K562 (cell line): ENCODE data around the gene NTRK2. TPM values are rescaled to one million over a fixed set of nuclear protein-coding genes. Genes with fewer than 3 reads are reported as not detected.

Experiments used
- GATA2 ChIP-seq: sonication (generic); formaldehyde crosslinking; IDR thresholded peaks from 2 replicates; pipeline ENCODE4 v1.4.0; 2020; ENCODE audit warnings: mild to moderate bottlenecking, missing genetic modification reagents
- HNRNPK ChIP-seq: fragments of 200-400 bp; formaldehyde crosslinking; IDR thresholded peaks from one replicate; pipeline ENCODE4 v1.6.1; 2018; ENCODE audit warnings: mild to moderate bottlenecking, low read depth, low read length; ENCODE audit not compliant: poor library complexity, severe bottlenecking
- NR4A1 ChIP-seq, 2 experiments: fragments of 250-450 bp in 1 of 2; fragments of 450-650 bp in 1 of 2; sonication (Bioruptor Pico) in 1 of 2; IDR thresholded peaks; 2 replicates each; pipeline versions ENCODE4 v1.4.0 to v1.6.1; 2016 to 2020; ENCODE audit warnings: mild to moderate bottlenecking in 2 of 2, missing compliant biosample characterization in 1 of 2, missing genetic modification characterization in 1 of 2, moderate library complexity in 1 of 2
- ZBTB7A ChIP-seq: IDR thresholded peaks from 2 replicates; pipeline ENCODE4 v1.6.1; 2011; ENCODE audit warnings: low read depth, mild to moderate bottlenecking, low read length, moderate library complexity, borderline replicate concordance; ENCODE audit not compliant: control insufficient read depth
- ZNF507 ChIP-seq: conservative IDR thresholded peaks from 2 replicates; pipeline ENCODE4 v1.6.1; 2017; ENCODE audit warnings: missing genetic modification characterization, missing compliant biosample characterization
- polyA plus RNA-seq, 8 experiments: library from polyadenylated mRNA; depleted of rRNA in 4 of 8; stranded (reverse) in 5 of 8; unstranded in 3 of 8; fragments of >200 nt; fragmentation: Nextera tagmentation in 2 of 8; fragmentation: Illumina TruSeq in 1 of 8; extraction: Ambion mirVana in 2 of 8; extraction: Trizol in 1 of 8; gene quantifications; 2 replicates each; pipeline versions ENCODE4 v1.2.1 to v1.2.3, GENCODE V29; 2011 to 2014; ENCODE audit warnings: inconsistent platforms in 1 of 8, missing spikeins in 1 of 8
- total RNA-seq, 7 experiments: library from RNA; depleted of rRNA in 6 of 7; stranded (reverse); fragments of >200 nt in 6 of 7; fragmentation: Illumina TruSeq in 2 of 7; extraction: Trizol in 2 of 7; gene quantifications; 2 replicates each; pipeline versions ENCODE4 v1.2.1 to v1.2.3, GENCODE V29; 2011 to 2021; ENCODE audit warnings: low replicate concordance in 1 of 7
- TF ChIP-seq, protein P1 (sequence below), 2 experiments: fragments of 450-650 bp; formaldehyde crosslinking in 1 of 2; IDR thresholded peaks; 2 replicates each; pipeline versions ENCODE4 v1.4.0 to v1.6.1; 2014 to 2020; ENCODE audit warnings: mild to moderate bottlenecking in 2 of 2, borderline replicate concordance in 1 of 2, low read depth in 1 of 2

NTRK2 gene
- total and polyA plus RNA-seq, 9 of the 15 experiments (the other 6 are each of a cell fraction or from before 2014, with no cell fraction given) = not detected

- TF ChIP-seq, protein P1, sequence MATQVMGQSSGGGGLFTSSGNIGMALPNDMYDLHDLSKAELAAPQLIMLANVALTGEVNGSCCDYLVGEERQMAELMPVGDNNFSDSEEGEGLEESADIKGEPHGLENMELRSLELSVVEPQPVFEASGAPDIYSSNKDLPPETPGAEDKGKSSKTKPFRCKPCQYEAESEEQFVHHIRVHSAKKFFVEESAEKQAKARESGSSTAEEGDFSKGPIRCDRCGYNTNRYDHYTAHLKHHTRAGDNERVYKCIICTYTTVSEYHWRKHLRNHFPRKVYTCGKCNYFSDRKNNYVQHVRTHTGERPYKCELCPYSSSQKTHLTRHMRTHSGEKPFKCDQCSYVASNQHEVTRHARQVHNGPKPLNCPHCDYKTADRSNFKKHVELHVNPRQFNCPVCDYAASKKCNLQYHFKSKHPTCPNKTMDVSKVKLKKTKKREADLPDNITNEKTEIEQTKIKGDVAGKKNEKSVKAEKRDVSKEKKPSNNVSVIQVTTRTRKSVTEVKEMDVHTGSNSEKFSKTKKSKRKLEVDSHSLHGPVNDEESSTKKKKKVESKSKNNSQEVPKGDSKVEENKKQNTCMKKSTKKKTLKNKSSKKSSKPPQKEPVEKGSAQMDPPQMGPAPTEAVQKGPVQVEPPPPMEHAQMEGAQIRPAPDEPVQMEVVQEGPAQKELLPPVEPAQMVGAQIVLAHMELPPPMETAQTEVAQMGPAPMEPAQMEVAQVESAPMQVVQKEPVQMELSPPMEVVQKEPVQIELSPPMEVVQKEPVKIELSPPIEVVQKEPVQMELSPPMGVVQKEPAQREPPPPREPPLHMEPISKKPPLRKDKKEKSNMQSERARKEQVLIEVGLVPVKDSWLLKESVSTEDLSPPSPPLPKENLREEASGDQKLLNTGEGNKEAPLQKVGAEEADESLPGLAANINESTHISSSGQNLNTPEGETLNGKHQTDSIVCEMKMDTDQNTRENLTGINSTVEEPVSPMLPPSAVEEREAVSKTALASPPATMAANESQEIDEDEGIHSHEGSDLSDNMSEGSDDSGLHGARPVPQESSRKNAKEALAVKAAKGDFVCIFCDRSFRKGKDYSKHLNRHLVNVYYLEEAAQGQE (IDR thresholded peaks at IDR 0.05; ENCODE audit: borderline replicate concordance) = no peak
- TF ChIP-seq, protein P1 (CRISPR knock-in tag; IDR thresholded peaks at IDR 0.05; ENCODE audit: low read depth) = no peak
- TF ChIP-seq ZNF507 (no peak), ZBTB7A (no peak), GATA2 (CRISPR knock-in tag) (no peak), HNRNPK (no peak), NR4A1 (CRISPR knock-in tag; IDR thresholded peaks at IDR 0.05) (no peak), NR4A1 (tag; IDR thresholded peaks at IDR 0.05) (no peak)
Observed at GRCh38 chr9:84834426-84834825, 164.9 kb downstream of the NTRK2 start (continued).
